NOMO-1 treated with DMSO at 0.1 percent for 48 hours (cell line): ENCODE results near the gene CDX1.

Experiments used
- DNase-seq: peaks from one replicate; lab custom pipeline; 2025; ENCODE audit not compliant: unreplicated experiment; lab: John Stamatoyannopoulos, UW

CDX1 gene

GRCh38 chr5:150144879-150145278, 21.7 kb upstream of the CDX1 start:
- DNase-seq: no peak

GRCh38 chr5:150146235-150146634, 20.3 kb upstream of the CDX1 start:
- DNase-seq: no peak

GRCh38 chr5:150146862-150147601, 19.5 kb upstream of the CDX1 start:
- DNase-seq: no peak

DNA sequence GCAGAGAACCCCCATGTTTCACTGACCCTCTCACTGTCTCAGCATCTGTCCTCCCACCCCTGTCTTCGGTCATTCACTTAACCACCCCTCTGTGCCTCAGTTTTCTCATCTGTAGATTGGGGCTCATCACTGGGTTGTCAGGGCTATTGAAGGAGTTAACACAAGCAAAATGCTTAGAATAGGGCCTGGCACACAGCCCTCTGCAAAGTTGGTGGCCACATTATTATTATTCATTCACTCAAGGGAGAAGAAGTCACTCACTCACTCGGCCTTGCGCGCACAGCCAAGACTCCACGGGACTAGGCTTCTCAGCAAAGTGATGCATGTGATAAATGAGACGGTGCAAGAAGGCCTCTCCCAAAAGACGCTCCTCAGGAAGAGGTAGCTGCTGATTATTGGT, 18.9 kb upstream of the CDX1 start:
- DNase-seq: no peak

DNA sequence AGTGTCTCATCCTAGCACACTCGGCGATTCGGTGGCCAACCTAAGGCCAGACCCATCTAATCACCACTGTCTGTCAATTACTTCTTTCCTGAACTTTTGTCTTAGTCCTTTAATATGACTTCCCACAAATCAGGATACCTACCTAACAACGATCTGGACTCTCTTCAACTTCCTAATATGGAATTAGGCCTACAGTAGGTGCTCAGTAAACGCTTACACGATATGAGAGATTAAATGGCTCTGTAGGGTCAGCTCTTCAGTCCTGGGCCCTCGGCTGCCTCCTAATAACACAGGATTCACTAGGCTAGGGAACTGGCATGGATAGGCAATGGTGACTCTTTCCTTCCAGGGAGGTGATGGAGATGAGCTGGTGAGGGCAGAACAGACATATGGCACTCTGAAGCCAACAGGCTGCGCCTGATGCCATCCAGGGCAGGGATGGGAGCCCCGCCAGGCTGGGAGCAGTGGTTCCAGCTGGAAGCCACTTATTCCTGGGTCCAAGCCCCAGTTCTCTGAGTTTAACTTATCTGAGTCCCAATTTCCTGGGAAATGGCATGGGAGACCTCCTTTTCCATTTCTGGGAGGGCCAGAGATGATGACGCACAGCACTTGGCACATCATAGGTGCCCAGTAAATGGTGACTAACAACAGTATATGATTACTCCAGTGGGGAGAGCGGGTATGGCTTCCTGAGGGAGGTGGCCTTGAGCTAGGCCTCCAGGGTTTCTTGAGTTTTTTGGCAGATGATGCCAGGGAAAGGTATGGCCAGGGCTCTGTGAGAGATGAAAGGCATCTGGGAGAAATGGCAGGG, 18.3 kb upstream of the CDX1 start:
- no peak for DNase-seq

GRCh38 chr5:150149618-150150017, 17.0 kb upstream of the CDX1 start:
- DNase-seq: no peak

- no peak for DNase-seq
Measured at GRCh38 chr5:150152636-150153462, 13.7 kb upstream of the CDX1 start.

DNA sequence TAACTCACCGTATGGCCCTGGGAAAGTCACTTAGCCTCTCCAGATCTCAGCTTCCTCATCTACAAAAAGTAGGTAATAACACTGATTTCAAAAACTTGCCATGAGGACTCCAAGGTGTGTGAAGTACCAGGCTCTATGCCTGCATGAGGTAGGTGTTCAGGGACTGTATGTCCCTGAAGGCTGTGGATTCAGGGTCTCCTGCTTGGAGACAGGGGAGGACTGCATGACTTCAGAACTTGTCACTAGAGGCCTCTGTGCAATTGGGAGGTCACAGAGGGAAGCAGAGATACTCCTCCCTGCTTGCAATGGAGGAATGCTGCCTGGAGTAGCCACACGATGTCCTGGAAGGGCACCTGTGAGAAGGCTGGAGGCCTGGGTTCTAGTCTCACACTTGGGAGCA, 13.1 kb upstream of the CDX1 start:
- no peak for DNase-seq

DNA sequence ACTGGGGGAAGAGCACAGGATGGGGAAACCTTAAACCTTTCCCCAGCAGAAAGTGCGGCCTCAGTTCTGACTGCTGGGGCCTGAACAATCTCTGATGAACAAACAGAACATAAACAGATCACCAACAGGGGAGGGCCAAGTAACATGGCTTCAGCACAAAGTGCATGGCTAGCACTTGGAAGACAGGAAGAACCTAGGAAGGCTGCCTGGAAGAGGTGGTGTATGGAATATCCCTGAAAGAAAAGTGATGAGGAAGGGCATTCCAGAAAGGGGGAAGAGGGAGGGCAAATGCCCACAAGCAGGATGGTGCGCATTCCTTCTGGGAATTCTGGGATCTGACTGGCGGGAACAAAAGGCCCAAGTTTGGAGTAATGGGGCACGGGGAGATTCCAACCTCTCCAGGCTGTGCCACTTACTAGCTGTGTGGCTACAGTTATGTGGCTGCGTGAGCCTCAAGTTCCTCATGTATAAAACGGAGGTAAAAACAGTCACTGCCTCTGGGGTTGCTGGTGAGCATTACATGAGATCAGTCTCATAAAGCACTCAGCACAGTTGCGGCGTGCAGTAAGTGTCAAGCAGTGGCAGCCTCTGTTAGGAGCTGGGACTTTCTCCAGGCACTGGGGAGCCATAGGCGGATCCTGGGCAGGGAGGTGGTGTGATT, 12.5 kb upstream of the CDX1 start:
- DNase-seq: peak; percentile 60

DNA sequence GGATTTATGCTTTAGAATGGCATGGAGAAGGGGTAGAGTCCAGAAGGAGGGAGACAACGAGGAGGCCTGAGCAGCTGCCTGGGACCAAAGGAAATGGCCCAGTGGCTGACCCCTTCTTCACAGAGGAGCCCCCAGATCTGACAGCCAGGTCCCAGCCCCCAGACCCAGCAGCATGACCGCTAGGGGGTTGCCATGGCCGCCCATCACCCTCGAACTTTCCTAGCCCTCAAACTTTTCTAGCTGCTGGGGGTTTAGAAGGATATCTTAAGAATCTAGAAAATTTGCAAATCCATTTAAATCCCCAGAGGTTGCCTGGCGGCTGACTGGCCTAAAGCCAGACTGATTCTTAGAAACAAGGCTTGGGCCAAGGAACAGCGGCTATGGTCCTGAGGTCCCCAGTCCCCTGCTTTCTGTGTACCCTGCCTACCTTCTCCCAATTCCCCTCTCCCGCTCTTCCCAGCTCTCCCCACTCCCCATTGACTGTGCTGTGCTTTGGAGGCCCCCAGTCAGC, 11.9 kb upstream of the CDX1 start:
- DNase-seq: no peak

DNA sequence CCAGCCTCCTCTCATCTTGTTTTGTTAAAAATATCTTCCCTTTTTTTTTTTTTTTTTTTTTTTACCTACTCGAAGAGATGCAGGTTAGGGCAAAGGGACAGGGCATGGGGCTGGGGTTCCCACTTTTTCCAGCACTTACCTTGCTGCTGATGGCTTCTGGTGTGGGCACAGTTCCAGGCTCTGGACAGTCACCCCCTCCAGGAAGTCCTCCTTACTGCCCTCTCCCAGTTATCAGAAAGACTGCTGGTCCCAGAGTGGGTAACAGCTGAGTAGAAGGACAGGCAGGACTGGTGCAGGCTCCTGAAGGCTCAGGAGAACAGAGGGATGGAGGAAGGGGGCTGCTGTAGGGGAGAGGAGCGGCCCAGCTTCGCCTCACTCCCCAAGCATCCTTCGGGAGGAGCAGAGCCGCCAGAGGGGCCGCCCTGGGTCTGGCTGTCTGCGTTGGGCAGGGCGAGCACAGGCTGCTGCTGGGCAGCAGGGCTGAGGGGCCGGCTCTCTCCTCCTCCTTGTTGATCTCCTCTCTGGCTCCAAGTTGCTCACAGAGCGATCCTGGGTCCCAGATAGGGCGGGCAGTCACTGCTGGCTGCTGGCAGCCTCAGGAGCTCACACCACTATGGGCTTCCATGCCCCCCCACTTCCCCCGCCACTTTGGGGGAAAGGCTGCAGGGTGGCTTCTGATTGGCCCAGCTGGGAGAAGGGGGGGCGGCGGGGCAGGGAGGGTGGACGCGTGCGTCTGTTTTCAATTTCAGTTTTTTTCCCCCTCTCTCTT, 11.1 kb upstream of the CDX1 start, which contains the start of gene PDGFRB:
Gene PDGFRB, minus strand, starts transcription at position 588 of the 769 bp plus-strand sequence. CDS start 18,798 bp downstream, outside the sequence.
- no peak for DNase-seq

GRCh38 chr5:150156027-150156368, 10.6 kb upstream of the CDX1 start:
- DNase-seq: no peak

DNA sequence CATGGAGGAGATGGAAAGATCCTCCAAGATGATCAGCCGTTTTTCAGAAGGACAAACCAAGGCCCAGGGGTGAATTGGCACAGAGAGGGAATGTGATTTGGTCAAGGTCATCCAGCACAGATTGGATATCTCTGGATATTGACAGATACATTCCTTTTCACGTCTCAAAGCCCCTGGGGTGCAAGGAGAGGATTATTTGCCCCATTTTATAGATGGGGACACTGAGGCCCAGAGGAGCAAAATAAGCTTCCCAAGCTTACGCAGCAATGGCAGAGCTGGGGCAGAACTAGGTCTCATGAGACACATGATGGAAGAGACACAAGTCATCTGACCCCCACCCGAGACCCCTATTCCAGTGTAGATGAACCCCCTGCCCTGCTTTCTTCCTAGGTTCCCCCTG, 10.0 kb upstream of the CDX1 start:
- no peak for DNase-seq

DNA sequence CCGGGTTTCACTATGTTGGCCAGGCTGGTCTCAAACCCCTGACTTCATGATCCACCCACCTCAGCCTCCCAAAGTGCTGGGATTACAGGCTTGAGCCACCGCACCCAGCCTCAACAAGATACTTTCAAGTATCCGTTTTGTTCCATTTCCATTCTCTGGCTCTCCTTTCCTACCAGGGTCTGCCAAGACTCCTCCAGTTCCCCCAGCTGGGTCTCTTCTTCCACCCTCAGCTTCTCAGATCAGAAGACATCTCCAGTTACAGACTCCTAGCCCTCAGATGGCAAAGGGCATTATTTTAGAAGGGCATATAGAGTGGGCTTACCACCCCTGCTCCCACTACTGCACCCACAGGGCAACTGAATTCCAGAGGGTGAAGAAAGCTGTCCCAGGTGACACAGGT, 9.4 kb upstream of the CDX1 start:
- no peak for DNase-seq

GRCh38 chr5:150158170-150158949, 8.2 kb upstream of the CDX1 start:
- no peak for DNase-seq

DNA sequence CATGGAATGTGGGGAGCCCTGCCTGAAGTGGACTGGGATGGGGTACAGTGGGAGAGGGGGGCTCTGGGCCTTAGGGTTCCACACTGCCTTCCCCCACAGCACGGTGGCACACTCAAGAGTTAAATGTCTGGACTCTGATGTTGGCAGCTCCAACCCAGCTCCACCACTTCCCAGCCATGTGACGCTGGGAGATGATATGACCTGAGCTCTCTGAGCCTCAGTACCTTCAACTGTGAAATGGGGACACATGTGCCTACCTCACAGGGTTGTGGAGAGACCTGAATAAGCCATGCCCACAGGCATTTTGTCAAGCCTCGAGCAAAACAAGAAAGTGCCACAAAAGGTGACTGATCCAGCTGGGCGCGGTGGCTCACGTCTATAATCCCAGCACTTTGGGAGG, 7.5 kb upstream of the CDX1 start:
- no peak for DNase-seq

- no peak for DNase-seq
Measured at GRCh38 chr5:150159741-150160179, 6.8 kb upstream of the CDX1 start.

DNA sequence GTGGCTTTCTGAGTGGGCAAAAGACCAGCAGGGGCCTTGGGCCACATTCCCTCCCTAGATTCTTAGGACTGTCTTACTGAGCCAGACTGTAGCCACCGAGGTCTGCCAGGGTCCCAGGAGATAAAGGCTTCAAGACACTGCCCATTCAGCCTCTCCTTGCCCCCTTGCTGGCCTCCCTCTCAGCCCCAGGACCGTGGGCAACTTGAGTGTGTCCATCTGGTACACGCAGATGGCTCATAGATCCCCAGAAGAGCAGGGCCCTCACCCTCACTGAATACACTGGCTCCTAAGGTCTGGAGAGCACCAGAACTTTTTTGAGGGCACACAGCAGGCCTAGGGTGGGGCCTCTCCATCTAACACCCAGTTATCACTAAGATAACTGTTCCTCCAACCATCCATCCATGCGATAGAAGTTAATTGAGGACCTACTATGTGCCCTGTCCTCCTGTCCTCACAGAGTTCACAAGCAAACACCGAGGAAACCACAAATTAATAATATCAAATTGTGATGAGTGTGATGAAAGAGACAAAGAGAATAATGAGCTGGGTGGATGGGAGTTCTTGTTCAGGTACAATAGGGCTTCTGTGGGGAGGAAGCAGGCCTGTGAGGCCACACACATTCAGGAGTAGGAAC, 6.0 kb upstream of the CDX1 start:
- no peak for DNase-seq
